ENCODE measurements around the gene PPP3CB. TPM values are rescaled to one million over a fixed set of nuclear protein-coding genes. Genes with fewer than 3 reads are reported as not detected.

Gene PPP3CB
- total RNA-seq, 1 donor from 2014 or later = 56.4 TPM

DNA sequence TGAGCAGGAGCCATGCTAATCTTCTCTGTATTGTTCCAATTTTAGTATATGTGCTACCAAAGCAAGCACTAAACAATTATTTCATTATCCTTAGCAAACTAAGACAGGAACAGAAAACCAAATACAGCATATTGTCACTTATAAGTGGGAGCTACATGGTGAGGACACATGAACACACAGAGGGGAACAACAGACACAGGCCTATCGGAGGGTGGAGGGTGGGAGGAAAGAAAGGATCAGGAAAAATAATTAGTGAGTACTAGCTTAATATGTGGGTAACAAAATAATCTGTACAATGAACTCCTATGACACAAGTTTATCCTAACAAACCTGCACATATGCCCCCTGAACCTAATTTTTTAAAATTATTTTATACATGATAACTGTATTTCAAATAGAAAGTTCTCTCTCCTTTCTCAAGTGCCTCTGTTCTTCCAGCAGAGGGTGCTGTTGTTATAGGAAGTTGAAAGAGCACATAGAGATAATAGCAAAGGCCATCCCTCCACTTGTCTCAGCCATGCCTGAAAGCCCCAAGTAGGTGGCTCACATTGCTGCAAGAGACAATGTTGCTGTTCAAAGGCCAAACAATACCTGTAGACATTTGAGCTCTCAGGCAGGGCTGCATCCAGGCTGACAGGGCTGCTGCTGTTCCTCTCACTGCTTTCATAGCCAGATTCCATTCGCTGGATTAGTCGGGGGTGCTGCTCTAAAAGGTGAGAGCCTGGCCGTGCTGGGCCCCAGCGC, 33.4 kb upstream of the PPP3CB start:
- Mint-ChIP-seq H3K4me1 (ENCODE audit: low read depth) (no peaks in the 10 kb centered on the region), H3K36me3 (ENCODE audit: insufficient read depth) (peaks cover 8% of the 10 kb centered on the region), H3K4me3 (ENCODE audit: low read depth) (no peak overlapping the region), H3K9me3 (ENCODE audit: low read depth) (no peaks in the 10 kb centered on the region), H3K27me3 (no peaks in the 10 kb centered on the region), H3K27ac (peak overlapping the region; percentile 3)
- DNase-seq (ENCODE audit: low spot score, unreplicated experiment) = peak; percentile 16
- TF ChIP-seq, protein P1, sequence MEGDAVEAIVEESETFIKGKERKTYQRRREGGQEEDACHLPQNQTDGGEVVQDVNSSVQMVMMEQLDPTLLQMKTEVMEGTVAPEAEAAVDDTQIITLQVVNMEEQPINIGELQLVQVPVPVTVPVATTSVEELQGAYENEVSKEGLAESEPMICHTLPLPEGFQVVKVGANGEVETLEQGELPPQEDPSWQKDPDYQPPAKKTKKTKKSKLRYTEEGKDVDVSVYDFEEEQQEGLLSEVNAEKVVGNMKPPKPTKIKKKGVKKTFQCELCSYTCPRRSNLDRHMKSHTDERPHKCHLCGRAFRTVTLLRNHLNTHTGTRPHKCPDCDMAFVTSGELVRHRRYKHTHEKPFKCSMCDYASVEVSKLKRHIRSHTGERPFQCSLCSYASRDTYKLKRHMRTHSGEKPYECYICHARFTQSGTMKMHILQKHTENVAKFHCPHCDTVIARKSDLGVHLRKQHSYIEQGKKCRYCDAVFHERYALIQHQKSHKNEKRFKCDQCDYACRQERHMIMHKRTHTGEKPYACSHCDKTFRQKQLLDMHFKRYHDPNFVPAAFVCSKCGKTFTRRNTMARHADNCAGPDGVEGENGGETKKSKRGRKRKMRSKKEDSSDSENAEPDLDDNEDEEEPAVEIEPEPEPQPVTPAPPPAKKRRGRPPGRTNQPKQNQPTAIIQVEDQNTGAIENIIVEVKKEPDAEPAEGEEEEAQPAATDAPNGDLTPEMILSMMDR (IDR thresholded peaks at IDR 0.05; ENCODE audit: unreplicated experiment) = peak; percentile 91

DNA sequence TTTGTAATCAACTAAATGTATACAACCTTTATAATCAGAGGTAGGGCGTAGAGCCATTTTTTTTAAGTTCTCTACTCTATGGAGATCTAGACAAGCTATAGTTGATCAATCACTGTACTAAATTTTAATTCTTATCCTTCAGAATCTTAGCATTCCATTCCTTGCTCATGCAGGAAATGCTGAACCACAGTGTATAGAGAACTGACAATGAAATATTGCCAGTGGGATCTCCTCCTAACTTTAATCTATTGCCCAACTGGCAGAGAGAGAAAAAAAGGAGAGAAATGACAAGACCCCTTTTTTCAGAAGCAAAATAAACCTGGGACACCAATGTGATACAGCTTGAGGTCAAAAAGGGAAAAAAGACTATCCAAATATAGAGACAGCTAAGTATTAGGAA, 26.4 kb upstream of the PPP3CB start:
- peaks cover 21% of the 10 kb centered on the region for H3K36me3 Mint-ChIP-seq (ENCODE audit: insufficient read depth)
- TF ChIP-seq, protein P1 (IDR thresholded peaks at IDR 0.05; ENCODE audit: unreplicated experiment) = no peak
- no peaks in the 10 kb centered on the region for H3K9me3 Mint-ChIP-seq (ENCODE audit: low read depth)
- no peak overlapping the region for H3K27ac Mint-ChIP-seq
- H3K4me3 Mint-ChIP-seq (ENCODE audit: low read depth) = no peak overlapping the region
- no peaks in the 10 kb centered on the region for H3K27me3 Mint-ChIP-seq
- H3K4me1 Mint-ChIP-seq (ENCODE audit: low read depth) = no peaks in the 10 kb centered on the region
- no peak for DNase-seq (ENCODE audit: low spot score, unreplicated experiment)

DNA sequence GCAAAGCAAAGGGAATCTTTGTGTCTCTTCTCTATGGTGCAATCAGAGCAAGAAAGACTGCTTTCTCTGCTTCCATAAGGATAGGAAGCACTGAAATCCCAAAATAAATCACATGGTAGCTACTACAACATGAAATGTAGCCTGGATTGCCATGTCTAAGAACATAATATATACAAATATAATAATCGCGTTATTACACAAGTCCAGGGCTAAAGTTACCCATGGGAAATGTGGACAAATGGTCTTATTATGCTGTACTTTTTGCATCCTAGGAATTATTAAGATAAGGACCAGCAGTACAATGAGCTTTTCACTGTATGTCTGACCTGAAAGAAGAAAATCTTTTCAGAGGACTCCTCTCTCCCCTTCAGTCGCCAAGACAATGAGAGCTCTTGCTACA, 23.5 kb upstream of the PPP3CB start:
- Mint-ChIP-seq H3K4me1 (ENCODE audit: low read depth) (no peaks in the 10 kb centered on the region), H3K36me3 (ENCODE audit: insufficient read depth) (peaks cover 22% of the 10 kb centered on the region), H3K4me3 (ENCODE audit: low read depth) (no peak overlapping the region), H3K9me3 (ENCODE audit: low read depth) (no peaks in the 10 kb centered on the region), H3K27ac (no peak overlapping the region), H3K27me3 (no peaks in the 10 kb centered on the region)
- TF ChIP-seq, protein P1 (IDR thresholded peaks at IDR 0.05; ENCODE audit: unreplicated experiment) = no peak
- no peak for DNase-seq (ENCODE audit: low spot score, unreplicated experiment)

DNA sequence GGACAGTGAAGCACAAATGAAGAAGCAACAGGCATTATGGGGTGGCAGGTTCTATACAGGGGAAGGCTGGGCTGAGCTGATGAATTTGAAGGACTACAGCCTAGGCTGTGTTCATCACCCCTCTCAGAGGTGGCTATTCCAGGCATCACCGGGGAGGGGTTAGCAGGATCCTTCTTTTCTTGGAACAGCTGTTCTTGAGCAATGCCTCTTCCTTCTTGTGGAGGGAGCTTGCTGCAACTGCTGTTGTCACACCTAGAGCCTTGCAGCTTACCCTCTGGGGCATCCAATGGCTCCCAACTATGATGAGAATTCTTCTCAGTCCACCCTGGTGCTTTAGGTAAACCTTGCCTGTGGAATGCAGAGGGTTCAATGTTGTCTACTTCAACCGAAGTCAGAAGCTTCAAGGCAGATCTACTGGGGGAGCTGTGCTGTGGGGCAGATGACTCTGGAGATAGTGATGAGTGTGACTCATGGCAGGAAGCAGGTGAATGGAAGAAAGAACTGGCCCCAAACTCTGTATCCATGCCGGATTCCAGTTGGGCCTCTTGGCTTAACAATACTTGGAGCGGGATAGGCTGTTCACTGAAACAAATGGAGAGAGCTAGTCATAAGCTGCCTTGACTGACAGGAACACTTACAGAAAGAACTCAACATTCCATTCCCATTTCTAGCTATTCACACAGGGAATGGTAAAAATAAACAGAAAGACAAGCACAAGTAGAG, 21.5 kb upstream of the PPP3CB start:
- TF ChIP-seq, protein P1 (IDR thresholded peaks at IDR 0.05; ENCODE audit: unreplicated experiment) = no peak
- H3K9me3 Mint-ChIP-seq (ENCODE audit: low read depth) = no peaks in the 10 kb centered on the region
- H3K27ac Mint-ChIP-seq = peak overlapping the region; percentile 11
- no peak for DNase-seq (ENCODE audit: low spot score, unreplicated experiment)
- H3K4me1 Mint-ChIP-seq (ENCODE audit: low read depth) = no peaks in the 10 kb centered on the region
- H3K36me3 Mint-ChIP-seq (ENCODE audit: insufficient read depth) = peaks cover 15% of the 10 kb centered on the region
- no peak overlapping the region for H3K4me3 Mint-ChIP-seq (ENCODE audit: low read depth)
- H3K27me3 Mint-ChIP-seq = no peaks in the 10 kb centered on the region

DNA sequence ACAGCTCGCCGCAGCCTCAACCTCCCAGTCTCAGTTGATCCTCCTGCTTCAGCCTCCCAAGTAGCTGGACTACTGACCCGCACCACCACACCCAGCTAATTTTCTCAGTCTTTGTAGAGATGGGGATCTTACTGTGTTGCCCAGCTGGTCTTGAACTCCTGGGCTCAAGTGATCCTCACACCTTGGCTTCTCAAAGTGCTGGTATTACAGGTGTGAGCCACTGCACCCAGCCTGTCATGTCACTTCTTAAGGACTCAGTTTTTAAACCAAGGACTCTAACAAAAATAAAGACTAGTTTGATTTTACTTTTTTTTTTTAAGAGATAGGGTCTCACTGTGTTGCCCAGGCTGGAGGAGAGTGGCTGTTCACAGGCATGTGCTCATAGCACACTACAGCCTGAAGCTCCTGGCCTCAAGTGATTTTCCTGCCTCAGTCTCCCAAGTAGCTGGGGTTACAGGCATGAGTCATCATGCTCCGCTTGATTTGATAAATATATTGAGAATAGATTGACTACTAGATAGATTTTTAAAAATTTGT, 16.5 kb upstream of the PPP3CB start:
- TF ChIP-seq, protein P1 (IDR thresholded peaks at IDR 0.05; ENCODE audit: unreplicated experiment) = no peak
- no peak for DNase-seq (ENCODE audit: low spot score, unreplicated experiment)
- H3K4me1 Mint-ChIP-seq (ENCODE audit: low read depth) = no peaks in the 10 kb centered on the region
- peaks cover 7% of the 10 kb centered on the region for H3K36me3 Mint-ChIP-seq (ENCODE audit: insufficient read depth)
- no peaks in the 10 kb centered on the region for H3K27me3 Mint-ChIP-seq
- H3K4me3 Mint-ChIP-seq (ENCODE audit: low read depth) = no peak overlapping the region
- H3K9me3 Mint-ChIP-seq (ENCODE audit: low read depth) = no peaks in the 10 kb centered on the region
- peak overlapping the region; percentile 50 for H3K27ac Mint-ChIP-seq

Data from progenitor cell of endocrine pancreas (in vitro differentiated cells).